Measurements from ENCODE around the gene THSD4. TPM values are rescaled to one million over a fixed set of nuclear protein-coding genes. Genes with fewer than 3 reads are reported as not detected.

THSD4 gene
- total and polyA plus RNA-seq, 2 of the 4 experiments (the other 2 are of a cell fraction), result 25.5 to 31.1 TPM

DNA sequence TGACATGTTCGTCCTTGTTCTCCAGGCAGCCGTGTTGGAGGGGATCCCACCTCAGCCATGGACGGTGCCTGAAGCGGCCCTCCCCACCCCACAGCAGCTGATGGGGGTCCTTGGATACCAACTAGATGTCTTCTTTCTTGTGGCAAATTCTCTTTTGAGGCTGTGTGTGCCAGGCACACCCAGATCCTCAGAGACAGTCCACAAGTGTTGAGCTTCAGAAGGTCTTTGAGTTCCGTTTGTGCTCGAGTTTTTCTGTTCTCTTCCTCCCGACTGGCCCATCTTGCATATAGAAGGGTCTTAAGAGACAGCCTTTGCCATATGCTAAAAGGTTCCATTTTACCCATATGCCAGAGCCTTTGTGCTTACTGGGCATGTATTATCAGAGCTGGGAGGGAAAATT lies 227.4 kb downstream of the THSD4 start:
- WGBS, 2 experiments (ENCODE audit: extremely low coverage in 2 of 2, insufficient read length in 1 of 2), result 90% methylated on average over 2 of the region's 7 CpGs; no CpG with 5 or more reads in 1 of the 2 experiments
- Histone ChIP-seq H3K9ac (ENCODE audit: low read depth, low read length) (no peak overlapping the region), H3K4me2 (ENCODE audit: low read depth, low read length) (no peak overlapping the region), H2AK9ac (replicated peaks; ENCODE audit: low read depth, low read length, poor library complexity) (no peak overlapping the region), H3K27me3 (ENCODE audit: control insufficient read depth, insufficient read depth, low read length) (no peaks in the 10 kb centered on the region), H3K23ac (ENCODE audit: low read depth, low read length) (no peak overlapping the region), H4K8ac (ENCODE audit: low read depth in 2 of 2, low read length in 2 of 2) (no peak overlapping the region), H3K36me3 (ENCODE audit: control insufficient read depth, insufficient read depth, low read length) (peaks cover 2% of the 10 kb centered on the region; the same call in 1 of the 2 replicates), H4K91ac (ENCODE audit: insufficient read depth, low read depth, low read length) (no peak overlapping the region), H2BK5ac (ENCODE audit: low read depth, low read length, poor library complexity, severe bottlenecking) (no peak overlapping the region), H3K56ac (ENCODE audit: extremely low read depth, insufficient read depth, low read length) (no peak overlapping the region), H2BK120ac (ENCODE audit: low read depth, low read length) (no peak overlapping the region), H3K4ac (ENCODE audit: low read depth, low read length) (no peak overlapping the region; the same call in 1 of the 2 replicates), H3K14ac (replicated peaks; ENCODE audit: low read depth, low read length) (no peak overlapping the region), H2BK20ac (ENCODE audit: low read depth, low read length) (no peak overlapping the region; the same call in 1 of the 2 replicates), H3K4me1 (ENCODE audit: control insufficient read depth, insufficient read depth, low read length) (peaks cover 2% of the 10 kb centered on the region; the same call in 1 of the 2 replicates), H3K9me1 (ENCODE audit: insufficient read depth, low read length) (peaks cover 3% of the 10 kb centered on the region; the same call in 1 of the 2 replicates), H3K9me3 (ENCODE audit: control insufficient read depth, insufficient read depth, low read length) (no peaks in the 10 kb centered on the region), H2AFZ (replicated peaks; ENCODE audit: low read length, poor library complexity) (no peak overlapping the region), H3K79me1 (ENCODE audit: low read depth in 1 of 2, low read length in 2 of 2) (peaks cover 0 to 10% of the 10 kb centered on the region in 2 experiments; a peak in 1 of 4 replicates), H4K20me1 (ENCODE audit: insufficient read depth, low read length) (no peaks in the 10 kb centered on the region), H3K18ac (ENCODE audit: low read depth, low read length) (no peak overlapping the region), H3K27ac (ENCODE audit: insufficient read depth, low read length) (no peak overlapping the region), H2AK5ac (ENCODE audit: low read depth, low read length) (no peak overlapping the region), H4K5ac (ENCODE audit: low read depth, low read length) (no peak overlapping the region), H3K4me3 (ENCODE audit: insufficient read depth, low read depth, low read length) (no peak overlapping the region), H2BK15ac (ENCODE audit: low read depth, low read length) (no peak overlapping the region)
- BruUV-seq (replicated peaks), result no TSS peak
- TF ChIP-seq MXI1 (IDR thresholded peaks at IDR 0.05; ENCODE audit: borderline replicate concordance, low read depth, low read length), result no peak
- no peak for TF ChIP-seq RAD21 (IDR thresholded peaks at IDR 0.05; ENCODE audit: low read length)
- TF ChIP-seq, protein P1, sequence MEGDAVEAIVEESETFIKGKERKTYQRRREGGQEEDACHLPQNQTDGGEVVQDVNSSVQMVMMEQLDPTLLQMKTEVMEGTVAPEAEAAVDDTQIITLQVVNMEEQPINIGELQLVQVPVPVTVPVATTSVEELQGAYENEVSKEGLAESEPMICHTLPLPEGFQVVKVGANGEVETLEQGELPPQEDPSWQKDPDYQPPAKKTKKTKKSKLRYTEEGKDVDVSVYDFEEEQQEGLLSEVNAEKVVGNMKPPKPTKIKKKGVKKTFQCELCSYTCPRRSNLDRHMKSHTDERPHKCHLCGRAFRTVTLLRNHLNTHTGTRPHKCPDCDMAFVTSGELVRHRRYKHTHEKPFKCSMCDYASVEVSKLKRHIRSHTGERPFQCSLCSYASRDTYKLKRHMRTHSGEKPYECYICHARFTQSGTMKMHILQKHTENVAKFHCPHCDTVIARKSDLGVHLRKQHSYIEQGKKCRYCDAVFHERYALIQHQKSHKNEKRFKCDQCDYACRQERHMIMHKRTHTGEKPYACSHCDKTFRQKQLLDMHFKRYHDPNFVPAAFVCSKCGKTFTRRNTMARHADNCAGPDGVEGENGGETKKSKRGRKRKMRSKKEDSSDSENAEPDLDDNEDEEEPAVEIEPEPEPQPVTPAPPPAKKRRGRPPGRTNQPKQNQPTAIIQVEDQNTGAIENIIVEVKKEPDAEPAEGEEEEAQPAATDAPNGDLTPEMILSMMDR (conservative IDR thresholded peaks at IDR 0.05; ENCODE audit: low read depth, low read length), result no peak
- TF ChIP-seq NFE2L2 (IDR thresholded peaks at IDR 0.05; ENCODE audit: low read depth, low read length), result no peak
- no peak for TF ChIP-seq BHLHE40 (IDR thresholded peaks at IDR 0.05; ENCODE audit: low read depth, low read length)
- no peak for TF ChIP-seq MAZ (IDR thresholded peaks at IDR 0.05; ENCODE audit: borderline replicate concordance, low read depth, low read length)
- TF ChIP-seq RFX5 (IDR thresholded peaks at IDR 0.05; ENCODE audit: low read depth, low read length), result no peak
- TF ChIP-seq, protein P2, sequence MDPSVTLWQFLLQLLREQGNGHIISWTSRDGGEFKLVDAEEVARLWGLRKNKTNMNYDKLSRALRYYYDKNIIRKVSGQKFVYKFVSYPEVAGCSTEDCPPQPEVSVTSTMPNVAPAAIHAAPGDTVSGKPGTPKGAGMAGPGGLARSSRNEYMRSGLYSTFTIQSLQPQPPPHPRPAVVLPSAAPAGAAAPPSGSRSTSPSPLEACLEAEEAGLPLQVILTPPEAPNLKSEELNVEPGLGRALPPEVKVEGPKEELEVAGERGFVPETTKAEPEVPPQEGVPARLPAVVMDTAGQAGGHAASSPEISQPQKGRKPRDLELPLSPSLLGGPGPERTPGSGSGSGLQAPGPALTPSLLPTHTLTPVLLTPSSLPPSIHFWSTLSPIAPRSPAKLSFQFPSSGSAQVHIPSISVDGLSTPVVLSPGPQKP (IDR thresholded peaks at IDR 0.05; ENCODE audit: borderline replicate concordance, low read depth, low read length), result no peak
- TF ChIP-seq CEBPB (IDR thresholded peaks at IDR 0.05; ENCODE audit: low read depth, low read length), result no peak
- no peak for TF ChIP-seq FOS (IDR thresholded peaks at IDR 0.05; ENCODE audit: low read depth, low read length)
- TF ChIP-seq SMC3 (IDR thresholded peaks at IDR 0.05; ENCODE audit: low read depth, low read length), result no peak
- TF ChIP-seq POLR2A (IDR thresholded peaks at IDR 0.05; ENCODE audit: low read depth, low read length), result no peak
- no peak for TF ChIP-seq RCOR1 (IDR thresholded peaks at IDR 0.05; ENCODE audit: insufficient replicate concordance, low read length)
- no peak for TF ChIP-seq MAFK (IDR thresholded peaks at IDR 0.05; ENCODE audit: low read depth, low read length)
- TF ChIP-seq, protein P3, sequence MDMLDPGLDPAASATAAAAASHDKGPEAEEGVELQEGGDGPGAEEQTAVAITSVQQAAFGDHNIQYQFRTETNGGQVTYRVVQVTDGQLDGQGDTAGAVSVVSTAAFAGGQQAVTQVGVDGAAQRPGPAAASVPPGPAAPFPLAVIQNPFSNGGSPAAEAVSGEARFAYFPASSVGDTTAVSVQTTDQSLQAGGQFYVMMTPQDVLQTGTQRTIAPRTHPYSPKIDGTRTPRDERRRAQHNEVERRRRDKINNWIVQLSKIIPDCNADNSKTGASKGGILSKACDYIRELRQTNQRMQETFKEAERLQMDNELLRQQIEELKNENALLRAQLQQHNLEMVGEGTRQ (IDR thresholded peaks at IDR 0.05; ENCODE audit: low read depth, low read length), result no peak
- no peak for TF ChIP-seq CHD1 (IDR thresholded peaks at IDR 0.05; ENCODE audit: low read depth, low read length)
- DNase-seq, result no peak
- in situ Hi-C loops (cut with MboI; ENCODE audit: low sequenced_read_pairs), result no loop called here
- intact Hi-C loops (cut with micrococcal nuclease), result no loop called here
- no peak for ATAC-seq (ENCODE audit: low read depth)
- POLR2A ChIA-PET (ENCODE audit: unreplicated experiment), result no interaction called here
- CTCF ChIA-PET, result no interaction called here
- dilution Hi-C loops (cut with HindIII; ENCODE audit: low sequenced_read_pairs, unreplicated experiment), result no loop called here

All from IMR-90 (cell line).